H1 (cell line): ENCODE measurements around the gene DEXI. TPM values are rescaled to one million over a fixed set of nuclear protein-coding genes. Genes with fewer than 3 reads are reported as not detected.

ENCODE experiments used
- CTCF ChIA-PET: fragments of 300-600 bp; sonication (Branson Sonifier 250); formaldehyde crosslinking; loops from one replicate; lab custom pipeline; 2021; ENCODE audit not compliant: partially characterized antibody; lab: Charles Lee
- POLR2A ChIA-PET: fragments of 300-600 bp; sonication (Branson Sonifier 250); formaldehyde crosslinking; loops from one replicate; lab custom pipeline; 2021; ENCODE audit warnings: inconsistent platforms; ENCODE audit not compliant: partially characterized antibody; lab: Charles Lee
- DNase-seq, 2 experiments: peaks; one replicate each; pipeline versions ENCODE4 v3.0.0 to v3.0.0-alpha.2; 2010 to 2022; ENCODE audit warnings: low spot score in 2 of 2, low read depth in 1 of 2, mixed read lengths in 1 of 2
- FAIRE-seq: peaks from 2 replicates; lab custom pipeline; 2011; peaks lifted over from hg19 to GRCh38; lab: Jason Lieb, UNC
- H2AFZ ChIP-seq: 2 replicates; pipeline ENCODE4 v1.8.1; 2012; ENCODE audit warnings: low read length, inconsistent platforms
- H2AK5ac ChIP-seq: 2 replicates; pipeline ENCODE4 v1.6.1; 2013; ENCODE audit warnings: low read depth, low read length
- H2BK120ac ChIP-seq: replicated peaks from 2 replicates; pipeline ENCODE3; 2013; ENCODE audit warnings: low read depth, low read length, inconsistent platforms
- H2BK12ac ChIP-seq: 2 replicates; pipeline ENCODE4 v1.6.1; 2013; ENCODE audit warnings: low read depth, low read length
- H2BK15ac ChIP-seq: 2 replicates; pipeline ENCODE4 v1.6.1; 2013; ENCODE audit warnings: low read length
- H2BK20ac ChIP-seq: 2 replicates; pipeline ENCODE4 v1.6.1; 2013; ENCODE audit warnings: low read length
- H2BK5ac ChIP-seq: 2 replicates; pipeline ENCODE4 v1.6.1; 2013; ENCODE audit warnings: low read depth, low read length
- H3K14ac ChIP-seq: 2 replicates; pipeline ENCODE4 v1.6.1; 2013; ENCODE audit warnings: inconsistent platforms; ENCODE audit not compliant: insufficient read length
- H3K18ac ChIP-seq: 2 replicates; pipeline ENCODE4 v1.6.1; 2013; ENCODE audit warnings: low read length; ENCODE audit errors: extremely low read depth
- H3K23ac ChIP-seq: 2 replicates; pipeline ENCODE4 v1.6.1; 2013; ENCODE audit warnings: inconsistent platforms; ENCODE audit not compliant: insufficient read length
- H3K23me2 ChIP-seq: 2 replicates; pipeline ENCODE4 v1.6.1; 2013; ENCODE audit warnings: low read depth, low read length
- H3K27ac ChIP-seq: 2 replicates; pipeline ENCODE4 v1.6.1; 2011; ENCODE audit warnings: low read depth, low read length, inconsistent platforms
- H3K27me3 ChIP-seq, 4 experiments: replicated peaks in 1 of 4; 1 replicate in 1 of 4; 2 replicates in 3 of 4; pipeline versions ENCODE4 v1.6.1 to v1.8.1; 2011 to 2013; ENCODE audit warnings: low read length in 3 of 4, mild to moderate bottlenecking in 3 of 4, inconsistent platforms in 2 of 4, mixed read lengths in 2 of 4, moderate library complexity in 1 of 4; ENCODE audit not compliant: control insufficient read depth in 3 of 4, insufficient read depth in 3 of 4; ENCODE audit errors: extremely low read depth in 1 of 4
- H3K36me3 ChIP-seq, 4 experiments: 2 replicates each; pipeline versions ENCODE4 v1.6.1 to v1.8.1; 2011 to 2013; ENCODE audit warnings: mild to moderate bottlenecking in 4 of 4, low read length in 3 of 4, moderate library complexity in 2 of 4, control low read depth in 1 of 4, inconsistent platforms in 1 of 4; ENCODE audit not compliant: insufficient read depth in 4 of 4, control insufficient read depth in 2 of 4
- H3K4ac ChIP-seq: replicated peaks from 2 replicates; pipeline ENCODE3; 2013; ENCODE audit warnings: low read length, low read depth, mixed read lengths, inconsistent platforms; ENCODE audit not compliant: insufficient read length
- H3K4me1 ChIP-seq, 4 experiments: replicated peaks in 1 of 4; 1 replicate in 1 of 4; 2 replicates in 3 of 4; pipeline versions ENCODE4 v1.6.1 to v1.8.1; 2011 to 2013; ENCODE audit warnings: low read length in 3 of 4, inconsistent platforms in 2 of 4, mixed read lengths in 1 of 4; ENCODE audit not compliant: insufficient read depth in 4 of 4, control insufficient read depth in 3 of 4
- H3K4me2 ChIP-seq, 2 experiments: 2 replicates each; pipeline versions ENCODE4 v1.6.1 to v1.8.1; 2011 to 2013; ENCODE audit warnings: low read depth in 2 of 2, low read length in 2 of 2, control low read depth in 1 of 2, inconsistent platforms in 1 of 2, mild to moderate bottlenecking in 1 of 2; ENCODE audit not compliant: insufficient read depth in 1 of 2
- H3K4me3 ChIP-seq, 4 experiments: fragments of 200-600, 300-600 bp in 1 of 4; sonication (generic), shearing (Covaris generic), sonication (Bioruptor Twin) in 1 of 4; 2 replicates each; pipeline versions ENCODE4 v1.5.1 to v1.8.1; 2011 to 2016; ENCODE audit warnings: low read length in 4 of 4, low read depth in 3 of 4, control low read depth in 2 of 4, inconsistent platforms in 2 of 4, mild to moderate bottlenecking in 2 of 4, mixed read lengths in 1 of 4, moderate library complexity in 1 of 4; ENCODE audit not compliant: insufficient read depth in 2 of 4; ENCODE audit errors: extremely low read depth in 1 of 4
- H3K56ac ChIP-seq: replicated peaks from 2 replicates; pipeline ENCODE3; 2013; ENCODE audit warnings: low read depth, mild to moderate bottlenecking, mixed read lengths, low read length, inconsistent platforms; ENCODE audit not compliant: insufficient read length
- H3K79me1 ChIP-seq: 2 replicates; pipeline ENCODE4 v1.6.1; 2013; ENCODE audit warnings: low read depth, low read length, control low read depth
- H3K79me2 ChIP-seq, 2 experiments: 2 replicates each; pipeline versions ENCODE4 v1.6.1 to v1.8.1; 2012 to 2013; ENCODE audit warnings: low read length in 2 of 2, mild to moderate bottlenecking in 2 of 2, inconsistent platforms in 1 of 2; ENCODE audit not compliant: insufficient read depth in 2 of 2, control insufficient read depth in 1 of 2
- H3K9ac ChIP-seq, 4 experiments: replicated peaks in 1 of 4; 1 replicate in 1 of 4; 2 replicates in 3 of 4; pipeline versions ENCODE4 v1.6.1 to v1.8.1; 2011 to 2013; ENCODE audit warnings: low read depth in 3 of 4, low read length in 3 of 4, control low read depth in 2 of 4, mild to moderate bottlenecking in 2 of 4, moderate library complexity in 2 of 4, inconsistent platforms in 1 of 4; ENCODE audit errors: extremely low read depth in 1 of 4
- H3K9me3 ChIP-seq, 2 experiments: 2 replicates each; pipeline versions ENCODE4 v1.6.1 to v1.8.1; 2012 to 2013; ENCODE audit warnings: mild to moderate bottlenecking in 2 of 2, moderate library complexity in 2 of 2, control low read depth in 1 of 2, inconsistent platforms in 1 of 2, low read depth in 1 of 2, low read length in 1 of 2, mixed read lengths in 1 of 2; ENCODE audit not compliant: insufficient read depth in 2 of 2
- H4K20me1 ChIP-seq, 2 experiments: replicated peaks in 1 of 2; 2 replicates each; pipeline versions ENCODE3 to v1.8.1; 2011 to 2013; ENCODE audit warnings: inconsistent platforms in 2 of 2, low read length in 2 of 2, mild to moderate bottlenecking in 1 of 2; ENCODE audit not compliant: insufficient read depth in 2 of 2, control insufficient read depth in 1 of 2
- H4K5ac ChIP-seq: 2 replicates; pipeline ENCODE4 v1.6.1; 2013; ENCODE audit warnings: low read length, low read depth, mixed read lengths, inconsistent platforms; ENCODE audit not compliant: insufficient read length
- H4K8ac ChIP-seq: 2 replicates; pipeline ENCODE4 v1.8.0; 2013; ENCODE audit warnings: mild to moderate bottlenecking, moderate library complexity, low read length, inconsistent platforms; ENCODE audit not compliant: insufficient read depth; ENCODE audit errors: extremely low read depth
- H4K91ac ChIP-seq: replicated peaks from 2 replicates; pipeline ENCODE3; 2013; ENCODE audit warnings: low read length, mixed read lengths, inconsistent platforms; ENCODE audit not compliant: insufficient read length
- CHD1 ChIP-seq: IDR thresholded peaks from 2 replicates; pipeline ENCODE4 v1.6.1; 2012; ENCODE audit warnings: low read depth, low read length, improper control_type of control experiment
- CHD2 ChIP-seq: IDR thresholded peaks from 2 replicates; pipeline ENCODE4 v1.6.1; 2012; ENCODE audit warnings: low read length, improper control_type of control experiment
- NRF1 ChIP-seq: IDR thresholded peaks from 2 replicates; pipeline ENCODE4 v1.6.1; 2011; ENCODE audit warnings: mild to moderate bottlenecking, low read depth, low read length, improper control_type of control experiment
- POU5F1 ChIP-seq: IDR thresholded peaks from 2 replicates; pipeline ENCODE4 v1.6.1; 2011; ENCODE audit warnings: low read depth, mild to moderate bottlenecking, low read length, moderate library complexity
- RBBP5 ChIP-seq: IDR thresholded peaks from 2 replicates; pipeline ENCODE4 v1.7.1; 2012; ENCODE audit warnings: low read depth, mild to moderate bottlenecking, inconsistent platforms, low read length, moderate library complexity, borderline replicate concordance
- SIN3A ChIP-seq, 2 experiments: IDR thresholded peaks in 1 of 2; conservative IDR thresholded peaks in 1 of 2; 2 replicates each; pipeline ENCODE4 v1.6.1; 2011 to 2012; ENCODE audit warnings: low read length in 2 of 2, improper control_type of control experiment in 1 of 2, low read depth in 1 of 2, mild to moderate bottlenecking in 1 of 2
- TEAD4 ChIP-seq: IDR thresholded peaks from 2 replicates; pipeline ENCODE4 v1.6.1; 2012; ENCODE audit warnings: low read depth, low read length, inconsistent platforms, mixed read lengths
- WGBS, 2 experiments: shearing (Covaris generic) in 1 of 2; methylation state at CpG; one replicate each; pipeline versions ENCODE4 v1.1.6 to v1.1.7; 2013 to 2015; ENCODE audit warnings: low lambda C conversion rate in 2 of 2, mixed read lengths in 2 of 2, inconsistent platforms in 1 of 2, low coverage in 1 of 2, missing lambda C conversion rate in 1 of 2; ENCODE audit not compliant: insufficient replicate concordance in 2 of 2, insufficient coverage in 1 of 2, insufficient read length in 1 of 2; ENCODE audit errors: extremely low coverage in 1 of 2, missing lambda C conversion rate in 1 of 2; 5-methylcytosine and 5-hydroxymethylcytosine counted together
- polyA plus RNA-seq, 7 experiments: library from polyadenylated mRNA; depleted of rRNA in 3 of 7; stranded (reverse) in 5 of 7; unstranded in 2 of 7; fragments of >200 nt in 5 of 7; fragments of 200-250 nt in 2 of 7; gene quantifications; 1 replicate in 5 of 7; 2 replicates in 1 of 7; 4 replicates in 1 of 7; pipeline versions ENCODE4 v1.2.1 to v1.2.3, GENCODE V29; 2011 to 2013; ENCODE audit warnings: missing spikeins in 2 of 7, mixed read lengths in 2 of 7
- total RNA-seq: library from RNA; stranded (reverse); fragmentation: NEBNext Ultra II Directional; extraction: Animal tissue kit (Norgen Biotek cat#: 25700); gene quantifications from 2 replicates; pipeline ENCODE4 v1.2.1, GENCODE V29; 2021
- TF ChIP-seq, protein P1 (sequence below): IDR thresholded peaks from 2 replicates; pipeline ENCODE4 v1.6.1; 2012; ENCODE audit warnings: inconsistent platforms

The DEXI gene
- total and polyA plus RNA-seq, 2 of the 8 experiments (the other 6 are each of a cell fraction or from before 2014, with no cell fraction given), result 39.5 to 47.3 TPM

DNA sequence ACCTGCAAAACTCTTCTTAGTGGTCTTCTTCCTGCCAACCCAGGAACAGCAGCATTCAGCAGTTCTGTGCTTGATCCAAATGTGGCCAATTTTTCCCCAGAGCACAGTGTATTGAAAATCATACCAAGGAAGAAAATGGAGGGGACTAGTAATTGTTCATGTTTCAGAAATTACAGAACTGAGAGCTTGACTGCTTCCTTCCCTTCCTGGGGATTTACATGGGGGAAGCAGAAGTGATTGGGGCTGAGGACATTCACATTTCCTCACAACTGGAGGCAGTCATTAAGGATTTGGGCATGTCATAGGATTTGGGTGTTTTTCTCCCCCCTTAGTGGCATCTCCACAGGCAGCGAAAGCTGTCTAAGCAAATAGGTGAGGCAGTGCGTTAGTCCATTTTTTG lies 45.5 kb downstream of the DEXI start:
- Histone ChIP-seq H2AFZ (no peak overlapping the region), H2BK15ac (no peak overlapping the region), H4K8ac (no peak overlapping the region), H3K4me2 (no peak overlapping the region), H3K9me3 (no peaks in the 10 kb centered on the region), H3K4me3 (no peak overlapping the region), H4K20me1 (peaks cover 0 to 3% of the 10 kb centered on the region in 2 experiments), H4K91ac (no peak overlapping the region), H3K27me3 (no peaks in the 10 kb centered on the region; a peak in 1 of 7 replicates), H2BK12ac (no peak overlapping the region), H2BK5ac (no peak overlapping the region), H3K56ac (no peak overlapping the region), H3K79me1 (no peaks in the 10 kb centered on the region), H3K4ac (no peak overlapping the region), H4K5ac (no peak overlapping the region), H3K14ac (no peak overlapping the region), H3K23me2 (no peaks in the 10 kb centered on the region; the same call in 1 of the 2 replicates), H2BK20ac (no peak overlapping the region), H3K36me3 (no peaks in the 10 kb centered on the region), H3K4me1 (peaks cover 0 to 4% (median 0%) of the 10 kb centered on the region in 4 experiments; a peak in 2 of 7 replicates), H2AK5ac (no peak overlapping the region), H3K18ac (no peak overlapping the region), H3K27ac (no peak overlapping the region), H3K9ac (no peak overlapping the region), H2BK120ac (no peak overlapping the region), H3K23ac (no peak overlapping the region), H3K79me2 (no peaks in the 10 kb centered on the region)
- DNase-seq, result no peak
- CTCF ChIA-PET, result interaction anchor here (2.4 kb wide), 1 partner anchor 22 kb away, joined by 7 read pairs; no protein-coding TSS in a partner anchor
- no peak for FAIRE-seq
- WGBS, 2 experiments, result 82% methylated on average over 2 of the region's 2 CpGs; no CpG with 5 or more reads in 1 of the 2 experiments
- POLR2A ChIA-PET, result no interaction called here
- TF ChIP-seq, protein P1, sequence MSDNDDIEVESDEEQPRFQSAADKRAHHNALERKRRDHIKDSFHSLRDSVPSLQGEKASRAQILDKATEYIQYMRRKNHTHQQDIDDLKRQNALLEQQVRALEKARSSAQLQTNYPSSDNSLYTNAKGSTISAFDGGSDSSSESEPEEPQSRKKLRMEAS, result no peak
- no peak for TF ChIP-seq TEAD4
- TF ChIP-seq POU5F1, result no peak
- TF ChIP-seq RBBP5, result no peak
- no peak for TF ChIP-seq CHD2
- TF ChIP-seq CHD1, result no peak
- no peak for TF ChIP-seq NRF1
- TF ChIP-seq SIN3A (conservative IDR thresholded peaks at IDR 0.05 in 1 of 2, IDR thresholded peaks at IDR 0.05 in 1 of 2; ENCODE audit: low read depth in 1 of 2, low read length in 2 of 2), result no peak
